Activated CD4-positive, alpha-beta T cell treated with anti-CD3 and anti-CD28 coated beads, Interleukin-2, Interleukin-6, amounts not matched to agents 100 ng/mL and 50 ng/mL, durations not matched to agents 16 hours and 8 hours (primary cell): ENCODE results near the gene GOLGA8K.
"Not testable (repeated sequence)": the region's sequence is repeated elsewhere in the genome, so short reads cannot be mapped to it uniquely, and the experiment has no call there.

Experiments
- DNase-seq: peaks from one replicate; pipeline ENCODE4 v3.0.0-alpha.2; 2020

Gene GOLGA8K

DNA sequence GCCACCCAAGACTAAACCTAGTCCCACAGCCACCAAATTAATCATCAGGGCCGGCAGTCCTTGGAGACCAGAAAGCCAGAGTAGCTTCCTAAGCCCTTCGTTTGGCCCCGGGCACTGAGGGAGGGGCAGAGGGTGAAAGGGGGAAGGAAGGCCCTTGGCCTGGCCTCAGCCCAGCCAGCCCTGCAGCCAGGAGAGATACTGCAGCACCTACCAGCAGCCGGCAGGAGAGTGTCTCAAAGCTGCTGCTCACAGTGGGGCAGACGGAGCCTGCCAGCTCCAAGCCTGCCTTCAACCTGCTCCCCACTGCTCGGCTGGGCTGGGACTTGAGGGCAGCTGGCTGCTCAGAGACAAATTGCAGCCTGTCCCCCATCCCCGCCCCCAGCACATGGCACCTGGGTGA is 50.3 kb downstream of the GOLGA8K start:
- DNase-seq: not testable (repeated sequence)

GRCh38 chr15:32350563-32351220 is 52.4 kb downstream of the GOLGA8K start:
- not testable (repeated sequence) for DNase-seq

GRCh38 chr15:32347037-32347436 is 56.1 kb downstream of the GOLGA8K start:
- not testable (repeated sequence) for DNase-seq

DNA sequence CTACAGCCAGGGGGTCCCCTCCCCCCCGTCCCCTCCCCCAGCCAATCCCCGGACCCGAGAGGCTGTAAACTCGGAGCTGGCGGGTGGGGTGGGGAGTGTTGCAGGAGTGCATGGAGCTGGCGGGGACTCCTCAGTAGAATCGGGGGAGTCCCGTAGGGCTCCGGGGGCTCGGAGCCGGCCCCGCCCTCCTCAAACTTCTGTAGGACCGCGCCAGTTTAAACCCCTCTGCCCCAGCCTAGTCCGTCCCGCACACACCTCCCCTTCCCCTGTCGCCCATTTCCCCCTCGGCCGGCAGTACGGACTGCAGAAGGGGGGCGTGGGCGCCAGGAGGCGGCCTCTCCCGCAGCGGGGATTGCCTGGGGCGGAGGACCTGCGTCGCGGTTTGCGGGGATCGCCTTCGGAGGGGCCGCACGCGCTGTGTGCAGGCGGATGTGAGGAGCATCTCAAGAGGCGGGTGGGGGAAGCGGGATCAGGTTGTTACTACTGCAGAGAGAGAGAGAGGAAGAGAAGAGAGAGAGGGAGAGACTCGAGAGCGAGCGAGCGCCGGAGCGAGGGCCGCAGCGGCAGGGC is 57.0 kb downstream of the GOLGA8K start:
- DNase-seq: not testable (repeated sequence)

GRCh38 chr15:32343921-32344320 is 59.2 kb downstream of the GOLGA8K start:
- DNase-seq: not testable (repeated sequence)
